IMR-90 (cell line): ENCODE data around the gene KAZN. TPM values are rescaled to one million over a fixed set of nuclear protein-coding genes. Genes with fewer than 3 reads are reported as not detected.

Source experiments
- ATAC-seq: fragments of 200-7000 bp; cut with Tn5 transposase; 2 replicates; pipeline ENCODE4 v1.9.1; 2020; ENCODE audit warnings: low read depth, mild to moderate bottlenecking, moderate library complexity
- BruUV-seq: library from RNA; stranded (reverse); fragments of 400-500 nt; replicated peaks from 2 replicates; lab custom pipeline; 2021; lab: Mats Ljungman, UMichigan
- CTCF ChIA-PET: fragments of 300-600 bp; formaldehyde crosslinking; extraction: SDS; loops from one replicate; lab custom pipeline; 2021; ENCODE audit warnings: antibody characterized with exemption; lab: Yijun Ruan, JAX
- POLR2A ChIA-PET: fragments of 300-600 bp; sonication (Branson Sonifier 250); formaldehyde crosslinking; loops from one replicate; lab custom pipeline; 2022; ENCODE audit warnings: antibody characterized with exemption; ENCODE audit not compliant: unreplicated experiment; lab: Charles Lee
- DNase-seq: peaks from one replicate; pipeline ENCODE4 v3.0.0; 2013
- H2AFZ ChIP-seq: replicated peaks from 2 replicates; pipeline ENCODE3; 2013; ENCODE audit warnings: low read length, mild to moderate bottlenecking; ENCODE audit not compliant: poor library complexity
- H2AK5ac ChIP-seq: 2 replicates; pipeline ENCODE4 v1.6.1; 2013; ENCODE audit warnings: low read depth, low read length, inconsistent platforms
- H2AK9ac ChIP-seq: replicated peaks from 2 replicates; pipeline ENCODE3; 2013; ENCODE audit warnings: mild to moderate bottlenecking, low read depth, low read length, moderate library complexity; ENCODE audit not compliant: poor library complexity
- H2BK120ac ChIP-seq: 2 replicates; pipeline ENCODE4 v1.6.1; 2013; ENCODE audit warnings: low read depth, low read length, inconsistent platforms
- H2BK15ac ChIP-seq: 3 replicates; pipeline ENCODE4 v1.6.1; 2013; ENCODE audit warnings: low read depth, low read length, inconsistent platforms
- H2BK20ac ChIP-seq: 2 replicates; pipeline ENCODE4 v1.6.1; 2013; ENCODE audit warnings: low read depth, mild to moderate bottlenecking, inconsistent platforms, low read length, moderate library complexity
- H2BK5ac ChIP-seq: 2 replicates; pipeline ENCODE4 v1.6.1; 2013; ENCODE audit warnings: mild to moderate bottlenecking, low read depth, low read length, inconsistent platforms; ENCODE audit not compliant: poor library complexity, severe bottlenecking
- H3K14ac ChIP-seq: replicated peaks from 2 replicates; pipeline ENCODE4 v1.6.1; 2013; ENCODE audit warnings: low read depth, low read length, inconsistent platforms
- H3K18ac ChIP-seq: 2 replicates; pipeline ENCODE4 v1.6.1; 2013; ENCODE audit warnings: low read depth, low read length, control low read depth
- H3K23ac ChIP-seq: 2 replicates; pipeline ENCODE4 v1.6.1; 2013; ENCODE audit warnings: low read depth, low read length, inconsistent platforms
- H3K27ac ChIP-seq: 2 replicates; pipeline ENCODE4 v1.5.1; 2013; ENCODE audit warnings: mild to moderate bottlenecking, control low read depth, low read length; ENCODE audit not compliant: insufficient read depth
- H3K27me3 ChIP-seq: 2 replicates; pipeline ENCODE4 v1.6.1; 2013; ENCODE audit warnings: low read length; ENCODE audit not compliant: control insufficient read depth, insufficient read depth
- H3K36me3 ChIP-seq: 2 replicates; pipeline ENCODE4 v1.6.1; 2013; ENCODE audit warnings: low read length, mixed read lengths; ENCODE audit not compliant: control insufficient read depth, insufficient read depth
- H3K4ac ChIP-seq: 2 replicates; pipeline ENCODE4 v1.6.1; 2013; ENCODE audit warnings: low read depth, low read length, inconsistent platforms
- H3K4me1 ChIP-seq: 2 replicates; pipeline ENCODE4 v1.6.1; 2013; ENCODE audit warnings: low read length, mixed read lengths; ENCODE audit not compliant: control insufficient read depth, insufficient read depth
- H3K4me2 ChIP-seq: 2 replicates; pipeline ENCODE4 v1.6.1; 2013; ENCODE audit warnings: low read depth, mild to moderate bottlenecking, control low read depth, low read length, moderate library complexity
- H3K4me3 ChIP-seq: 2 replicates; pipeline ENCODE4 v1.5.1; 2013; ENCODE audit warnings: low read depth, mild to moderate bottlenecking, control low read depth, low read length, moderate library complexity; ENCODE audit not compliant: insufficient read depth
- H3K56ac ChIP-seq: 2 replicates; pipeline ENCODE4 v1.6.1; 2013; ENCODE audit warnings: low read length, inconsistent platforms; ENCODE audit not compliant: insufficient read depth; ENCODE audit errors: extremely low read depth
- H3K79me1 ChIP-seq, 2 experiments: 2 replicates each; pipeline ENCODE4 v1.6.1; 2013; ENCODE audit warnings: low read length in 2 of 2, inconsistent platforms in 1 of 2, low read depth in 1 of 2
- H3K9ac ChIP-seq: 2 replicates; pipeline ENCODE4 v1.6.1; 2013; ENCODE audit warnings: low read depth, low read length, control low read depth
- H3K9me1 ChIP-seq: 2 replicates; pipeline ENCODE4 v1.6.1; 2013; ENCODE audit warnings: low read length, inconsistent platforms; ENCODE audit not compliant: insufficient read depth
- H3K9me3 ChIP-seq: 2 replicates; pipeline ENCODE4 v1.6.1; 2013; ENCODE audit warnings: low read length; ENCODE audit not compliant: control insufficient read depth, insufficient read depth
- H4K20me1 ChIP-seq: 2 replicates; pipeline ENCODE4 v1.6.1; 2013; ENCODE audit warnings: low read length, inconsistent platforms; ENCODE audit not compliant: insufficient read depth
- H4K5ac ChIP-seq: 2 replicates; pipeline ENCODE4 v1.6.1; 2013; ENCODE audit warnings: mild to moderate bottlenecking, low read depth, low read length, control low read depth
- H4K8ac ChIP-seq, 2 experiments: 2 replicates each; pipeline ENCODE4 v1.6.1; 2013; ENCODE audit warnings: low read depth in 2 of 2, low read length in 2 of 2, control low read depth in 1 of 2, inconsistent platforms in 1 of 2
- H4K91ac ChIP-seq: 2 replicates; pipeline ENCODE4 v1.6.1; 2013; ENCODE audit warnings: low read depth, low read length, inconsistent platforms; ENCODE audit not compliant: insufficient read depth
- BHLHE40 ChIP-seq: fragments of 150-350 bp; IDR thresholded peaks from 2 replicates; pipeline ENCODE4 v1.6.1; 2016; ENCODE audit warnings: mild to moderate bottlenecking, low read depth, low read length
- CEBPB ChIP-seq: IDR thresholded peaks from 2 replicates; pipeline ENCODE4 v1.6.1; 2012; ENCODE audit warnings: low read depth, low read length, improper control_type of control experiment
- CHD1 ChIP-seq: IDR thresholded peaks from 2 replicates; pipeline ENCODE4 v1.6.1; 2012; ENCODE audit warnings: low read depth, low read length, improper control_type of control experiment
- FOS ChIP-seq: fragments of 150-350 bp; IDR thresholded peaks from 2 replicates; pipeline ENCODE4 v1.6.1; 2016; ENCODE audit warnings: low read depth, low read length
- MAFK ChIP-seq: IDR thresholded peaks from 2 replicates; pipeline ENCODE4 v1.6.1; 2012; ENCODE audit warnings: low read depth, low read length, improper control_type of control experiment
- MAZ ChIP-seq: IDR thresholded peaks from 2 replicates; pipeline ENCODE4 v1.6.1; 2012; ENCODE audit warnings: low read depth, mild to moderate bottlenecking, low read length, improper control_type of control experiment, moderate library complexity, borderline replicate concordance
- MXI1 ChIP-seq: IDR thresholded peaks from 2 replicates; pipeline ENCODE4 v1.6.1; 2012; ENCODE audit warnings: low read depth, mild to moderate bottlenecking, low read length, moderate library complexity, borderline replicate concordance
- POLR2A ChIP-seq: IDR thresholded peaks from 2 replicates; pipeline ENCODE4 v1.6.1; 2012; ENCODE audit warnings: mild to moderate bottlenecking, low read depth, low read length
- RAD21 ChIP-seq: IDR thresholded peaks from 2 replicates; pipeline ENCODE4 v1.6.1; 2012; ENCODE audit warnings: low read length, improper control_type of control experiment
- RFX5 ChIP-seq: IDR thresholded peaks from 2 replicates; pipeline ENCODE4 v1.8.0; 2012; ENCODE audit warnings: low read depth, mild to moderate bottlenecking, low read length, moderate library complexity
- WGBS, 2 experiments: methylation state at CpG; one replicate each; pipeline versions ENCODE4 v1.1.5 to v1.1.7; 2013; ENCODE audit warnings: missing lambda C conversion rate in 2 of 2; ENCODE audit not compliant: insufficient read length in 1 of 2; ENCODE audit errors: extremely low coverage in 2 of 2; 5-methylcytosine and 5-hydroxymethylcytosine counted together
- dilution Hi-C: fragments of 300-500 bp; cut with HindIII; formaldehyde crosslinking; loops from one replicate; pipeline ENCODE4 v1.14.3; 2018; ENCODE audit warnings: low sequenced_read_pairs; ENCODE audit not compliant: unreplicated experiment
- in situ Hi-C: fragments of 300-500 bp; cut with MboI; formaldehyde crosslinking; loops from 3 replicates; pipeline ENCODE4 v1.14.3; 2019; ENCODE audit warnings: low sequenced_read_pairs, inconsistent platforms, mixed read lengths
- intact Hi-C: fragments of 100-400 bp; cut with micrococcal nuclease; formaldehyde crosslinking; loops from 2 replicates; pipeline ENCODE4 v1.10.0; 2022
- polyA plus RNA-seq, 3 experiments: library from polyadenylated mRNA; depleted of rRNA; stranded (reverse); fragments of >200 nt; gene quantifications; 2 replicates each; pipeline ENCODE4 v1.2.3, GENCODE V29; 2012; ENCODE audit warnings: low replicate concordance in 1 of 3
- total RNA-seq: library from RNA; depleted of rRNA; stranded (reverse); fragments of >200 nt; gene quantifications from 2 replicates; pipeline ENCODE4 v1.2.3, GENCODE V29; 2012
- TF ChIP-seq, protein P1 (sequence below): fragments of 150-350 bp; IDR thresholded peaks from 2 replicates; pipeline ENCODE4 v1.6.1; 2016; ENCODE audit warnings: low read depth, mild to moderate bottlenecking, low read length, moderate library complexity, borderline replicate concordance
- TF ChIP-seq, protein P2 (sequence below): conservative IDR thresholded peaks from 2 replicates; pipeline ENCODE4 v1.5.1; 2012; ENCODE audit warnings: mild to moderate bottlenecking, low read depth, low read length, improper control_type of control experiment

Gene KAZN
- total and polyA plus RNA-seq, 2 of the 4 experiments (the other 2 are of a cell fraction): 5.2 to 10.5 TPM

DNA sequence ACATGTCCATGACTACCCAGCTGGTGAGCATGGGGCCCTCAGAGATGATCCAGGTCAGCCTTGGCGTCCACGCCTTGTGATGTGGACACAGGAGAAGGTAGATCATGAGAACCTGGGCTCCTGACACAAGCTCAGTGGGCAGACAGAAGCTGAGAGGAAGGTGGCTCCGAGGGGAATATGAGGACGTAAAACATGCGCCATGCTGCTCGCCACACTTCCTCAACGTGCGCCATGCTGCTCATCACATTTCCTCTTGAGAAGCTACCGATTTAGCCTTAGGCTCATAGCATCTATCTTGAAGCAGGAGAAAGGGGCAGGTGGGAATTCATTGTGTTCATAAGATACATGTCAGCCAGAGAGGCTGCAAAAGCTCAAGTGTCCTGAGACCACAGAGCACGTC is 176.9 kb downstream of the KAZN start:
- Histone ChIP-seq H4K8ac (no peak overlapping the region), H4K20me1 (no peaks in the 10 kb centered on the region), H4K91ac (no peak overlapping the region), H3K56ac (no peak overlapping the region), H3K14ac (no peak overlapping the region), H3K9me1 (no peaks in the 10 kb centered on the region), H2BK120ac (no peak overlapping the region), H3K18ac (no peak overlapping the region), H3K79me1 (no peaks in the 10 kb centered on the region), H3K9ac (no peak overlapping the region), H3K36me3 (no peaks in the 10 kb centered on the region), H2AFZ (no peak overlapping the region), H3K4me1 (no peaks in the 10 kb centered on the region), H2BK5ac (no peak overlapping the region), H3K27me3 (no peaks in the 10 kb centered on the region), H3K23ac (no peak overlapping the region), H2BK20ac (no peak overlapping the region), H3K4me2 (no peak overlapping the region), H3K4ac (no peak overlapping the region), H2AK5ac (no peak overlapping the region), H4K5ac (no peak overlapping the region), H2AK9ac (no peak overlapping the region), H3K9me3 (0 out of 2 replicates have a peak, but pooled peaks cover 2% of the 10 kb centered on the region), H2BK15ac (no peak overlapping the region), H3K4me3 (no peak overlapping the region), H3K27ac (no peak overlapping the region)
- POLR2A ChIA-PET: no interaction called here
- TF ChIP-seq RFX5 (no peak), MAFK (no peak), RAD21 (no peak), CHD1 (no peak), POLR2A (no peak), BHLHE40 (no peak), MAZ (no peak), CEBPB (no peak), FOS (no peak), MXI1 (no peak)
- TF ChIP-seq, protein P1, sequence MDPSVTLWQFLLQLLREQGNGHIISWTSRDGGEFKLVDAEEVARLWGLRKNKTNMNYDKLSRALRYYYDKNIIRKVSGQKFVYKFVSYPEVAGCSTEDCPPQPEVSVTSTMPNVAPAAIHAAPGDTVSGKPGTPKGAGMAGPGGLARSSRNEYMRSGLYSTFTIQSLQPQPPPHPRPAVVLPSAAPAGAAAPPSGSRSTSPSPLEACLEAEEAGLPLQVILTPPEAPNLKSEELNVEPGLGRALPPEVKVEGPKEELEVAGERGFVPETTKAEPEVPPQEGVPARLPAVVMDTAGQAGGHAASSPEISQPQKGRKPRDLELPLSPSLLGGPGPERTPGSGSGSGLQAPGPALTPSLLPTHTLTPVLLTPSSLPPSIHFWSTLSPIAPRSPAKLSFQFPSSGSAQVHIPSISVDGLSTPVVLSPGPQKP: no peak
- TF ChIP-seq, protein P2, sequence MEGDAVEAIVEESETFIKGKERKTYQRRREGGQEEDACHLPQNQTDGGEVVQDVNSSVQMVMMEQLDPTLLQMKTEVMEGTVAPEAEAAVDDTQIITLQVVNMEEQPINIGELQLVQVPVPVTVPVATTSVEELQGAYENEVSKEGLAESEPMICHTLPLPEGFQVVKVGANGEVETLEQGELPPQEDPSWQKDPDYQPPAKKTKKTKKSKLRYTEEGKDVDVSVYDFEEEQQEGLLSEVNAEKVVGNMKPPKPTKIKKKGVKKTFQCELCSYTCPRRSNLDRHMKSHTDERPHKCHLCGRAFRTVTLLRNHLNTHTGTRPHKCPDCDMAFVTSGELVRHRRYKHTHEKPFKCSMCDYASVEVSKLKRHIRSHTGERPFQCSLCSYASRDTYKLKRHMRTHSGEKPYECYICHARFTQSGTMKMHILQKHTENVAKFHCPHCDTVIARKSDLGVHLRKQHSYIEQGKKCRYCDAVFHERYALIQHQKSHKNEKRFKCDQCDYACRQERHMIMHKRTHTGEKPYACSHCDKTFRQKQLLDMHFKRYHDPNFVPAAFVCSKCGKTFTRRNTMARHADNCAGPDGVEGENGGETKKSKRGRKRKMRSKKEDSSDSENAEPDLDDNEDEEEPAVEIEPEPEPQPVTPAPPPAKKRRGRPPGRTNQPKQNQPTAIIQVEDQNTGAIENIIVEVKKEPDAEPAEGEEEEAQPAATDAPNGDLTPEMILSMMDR: no peak
- no TSS peak for BruUV-seq
- in situ Hi-C loops (loop anchor here (5.0 kb wide), 1 partner anchor 272 kb away; no protein-coding TSS in a partner anchor), dilution Hi-C loops (no loop called here), intact Hi-C loops (no loop called here)
- 57% methylated on average over 1 of the region's 10 CpGs; no CpG with 5 or more reads in 1 of the 2 experiments for WGBS, 2 experiments
- ATAC-seq (no peak), DNase-seq (no peak)
- CTCF ChIA-PET: no interaction called here
